Epithelial cell of prostate (primary cell): ENCODE measurements around the gene CDKN2B.

Source experiments
- DNase-seq: peaks from one replicate; pipeline ENCODE4 v3.0.0-alpha.2; 2011; ENCODE audit warnings: low read depth, low spot score
- H3K27ac ChIP-seq: fragments of 450-650 bp; 2 replicates; pipeline ENCODE4 v1.5.1; 2017; ENCODE audit warnings: mild to moderate bottlenecking

The CDKN2B gene

GRCh38 chr9:21995666-21996398 lies 13.3 kb downstream of the CDKN2B start:
- no peak for DNase-seq
- H3K27ac ChIP-seq, result peak overlapping the region; percentile 66

- H3K27ac ChIP-seq, result peak overlapping the region; percentile 66
- no peak for DNase-seq
These were observed 14.0 kb downstream of the CDKN2B start for GRCh38 chr9:21995006-21995665.

GRCh38 chr9:21994556-21995005 lies 14.5 kb downstream of the CDKN2B start, which contains the start of gene CDKN2B-AS1:
Gene CDKN2B-AS1, plus strand, starts transcription at chr9:21994791.
- peak within 1 kb of the TSS; percentile 66 for H3K27ac ChIP-seq
- no peak for DNase-seq

GRCh38 chr9:21993893-21994555 lies 15.1 kb downstream of the CDKN2B start, which contains the start of gene CDKN2A:
Gene CDKN2A, minus strand, starts transcription at chr9:21994392.
- DNase-seq, result no peak
- peak within 1 kb of the TSS; percentile 66 for H3K27ac ChIP-seq

GRCh38 chr9:21993007-21993406 lies 16.1 kb downstream of the CDKN2B start:
- DNase-seq, result no peak
- no peak overlapping the region for H3K27ac ChIP-seq

GRCh38 chr9:21991072-21991959 lies 17.8 kb downstream of the CDKN2B start:
- no peak for DNase-seq

GRCh38 chr9:21989440-21990189 lies 19.5 kb downstream of the CDKN2B start:
- no peak for DNase-seq
- H3K27ac ChIP-seq, result no peak overlapping the region

More at GRCh38 chr9:21991072-21991959, 17.8 kb downstream of the CDKN2B start:
- H3K27ac ChIP-seq, result no peak overlapping the region

GRCh38 chr9:21988056-21988990 lies 20.8 kb downstream of the CDKN2B start:
- DNase-seq, result no peak
- H3K27ac ChIP-seq, result no peak overlapping the region

- no peak for DNase-seq
- no peak overlapping the region for H3K27ac ChIP-seq
These were observed 23.0 kb downstream of the CDKN2B start for GRCh38 chr9:21985964-21986667.

- H3K27ac ChIP-seq, result no peak overlapping the region
- no peak for DNase-seq
These were observed 25.0 kb downstream of the CDKN2B start for GRCh38 chr9:21984101-21984500.

- no peak overlapping the region for H3K27ac ChIP-seq
- DNase-seq, result no peak
These were observed 25.6 kb downstream of the CDKN2B start for GRCh38 chr9:21983561-21983935.

- H3K27ac ChIP-seq, result no peak overlapping the region
- no peak for DNase-seq
These were observed 26.1 kb downstream of the CDKN2B start for GRCh38 chr9:21982861-21983560.

GRCh38 chr9:21982391-21982790 lies 26.7 kb downstream of the CDKN2B start:
- H3K27ac ChIP-seq, result no peak overlapping the region
- DNase-seq, result no peak

GRCh38 chr9:21976334-21976875 lies 32.7 kb downstream of the CDKN2B start:
- DNase-seq, result no peak
- H3K27ac ChIP-seq, result no peak overlapping the region

GRCh38 chr9:21974722-21975409 lies 34.2 kb downstream of the CDKN2B start:
- H3K27ac ChIP-seq, result peak overlapping the region; percentile 22
- DNase-seq, result no peak

GRCh38 chr9:21974343-21974721 lies 34.8 kb downstream of the CDKN2B start:
- no peak for DNase-seq
- no peak overlapping the region for H3K27ac ChIP-seq
